ENCODE results near the gene CASZ1. TPM values are rescaled to one million over a fixed set of nuclear protein-coding genes. Genes with fewer than 3 reads are reported as not detected.

Gene CASZ1
- total and polyA plus RNA-seq, 10 of the 15 experiments (the other 5 are each of a cell fraction or from before 2014, with no cell fraction given) = 0.52 to 9.8 (median 3.7) TPM

- DNase-seq (ENCODE audit: low read depth, low spot score) = no peak
- H3K9ac ChIP-seq (ENCODE audit: control insufficient read depth, insufficient read depth, low read length) = no peak overlapping the region
- no TSS peak for BruUV-seq (replicated peaks)
- no peak overlapping the region for H3K4me3 ChIP-seq
- intact Hi-C loops (cut with micrococcal nuclease; ENCODE audit: unreplicated experiment) = no loop called here
- in situ Hi-C loops (cut with MboI) = no loop called here
- ChIA-PET CTCF (no interaction called here), RAD21 (ENCODE audit: unreplicated experiment) (no interaction called here), SMC1A (ENCODE audit: uncharacterized antibody, unreplicated experiment) (no interaction called here), POLR2A (no interaction called here)
- H3K79me2 ChIP-seq (ENCODE audit: control insufficient read depth, insufficient read depth, low read length) = no peaks in the 10 kb centered on the region
- FAIRE-seq = no peak
- no peak for TF ChIP-seq MXI1 (IDR thresholded peaks at IDR 0.05; ENCODE audit: low read depth, low read length)
- no peak for TF ChIP-seq RELB (IDR thresholded peaks at IDR 0.05; ENCODE audit: low read depth)
- H3K27ac ChIP-seq (ENCODE audit: control insufficient read depth, insufficient read depth) = no peak overlapping the region
- no peaks in the 10 kb centered on the region for H3K36me3 ChIP-seq (ENCODE audit: control insufficient read depth in 2 of 2, insufficient read depth in 2 of 2, low read length in 1 of 2)
- no peaks in the 10 kb centered on the region for H3K4me1 ChIP-seq (ENCODE audit: control insufficient read depth, insufficient read depth, low read length)
- no peak overlapping the region for H3K4me2 ChIP-seq (ENCODE audit: control insufficient read depth, insufficient read depth)
- H4K20me1 ChIP-seq (ENCODE audit: control insufficient read depth, insufficient read depth) = no peaks in the 10 kb centered on the region; the same call in 1 of the 2 replicates
- no peak for ATAC-seq
- no peaks in the 10 kb centered on the region for H3K9me3 ChIP-seq (replicated peaks; ENCODE audit: control insufficient read depth, insufficient read depth, low read length)
- H2AFZ ChIP-seq (ENCODE audit: control insufficient read depth, low read depth, low read length) = no peak overlapping the region
- 17% methylated on average over 7 of the region's 7 CpGs for WGBS (ENCODE audit: insufficient coverage, insufficient replicate concordance, low lambda C conversion rate, missing lambda C conversion rate)
- peaks cover 0 to 4% of the 10 kb centered on the region in 2 experiments; a peak in 3 of 4 replicates for H3K27me3 ChIP-seq (replicated peaks in 1 of 2; ENCODE audit: control insufficient read depth in 2 of 2, insufficient read depth in 2 of 2, low read length in 1 of 2)
Observed at GRCh38 chr1:10808441-10808840, 12.0 kb upstream of the CASZ1 start.

- no peak overlapping the region for H2AFZ ChIP-seq (ENCODE audit: control insufficient read depth, low read depth, low read length)
- no peaks in the 10 kb centered on the region for H3K79me2 ChIP-seq (ENCODE audit: control insufficient read depth, insufficient read depth, low read length)
- ChIA-PET SMC1A (ENCODE audit: uncharacterized antibody, unreplicated experiment) (interaction anchor here (1.1 kb wide), 1 partner anchor 26 kb away, joined by 3 read pairs; no protein-coding TSS in a partner anchor), POLR2A (no interaction called here), CTCF (no interaction called here), RAD21 (ENCODE audit: unreplicated experiment) (no interaction called here)
- H3K4me1 ChIP-seq (ENCODE audit: control insufficient read depth, insufficient read depth, low read length) = no peaks in the 10 kb centered on the region
- H3K36me3 ChIP-seq (ENCODE audit: control insufficient read depth in 2 of 2, insufficient read depth in 2 of 2, low read length in 1 of 2) = no peaks in the 10 kb centered on the region
- no peak overlapping the region for H3K9ac ChIP-seq (ENCODE audit: control insufficient read depth, insufficient read depth, low read length)
- intact Hi-C loops (cut with micrococcal nuclease; ENCODE audit: unreplicated experiment) = no loop called here
- WGBS (ENCODE audit: insufficient coverage, insufficient replicate concordance, low lambda C conversion rate, missing lambda C conversion rate) = 10% methylated on average over 5 of the region's 5 CpGs
- FAIRE-seq = no peak
- no peak overlapping the region for H3K4me2 ChIP-seq (ENCODE audit: control insufficient read depth, insufficient read depth)
- H3K4me3 ChIP-seq = no peak overlapping the region
- no peak for ATAC-seq
- H3K9me3 ChIP-seq (replicated peaks; ENCODE audit: control insufficient read depth, insufficient read depth, low read length) = no peaks in the 10 kb centered on the region
- peaks cover 0 to 4% of the 10 kb centered on the region in 2 experiments for H3K27me3 ChIP-seq (replicated peaks in 1 of 2; ENCODE audit: control insufficient read depth in 2 of 2, insufficient read depth in 2 of 2, low read length in 1 of 2)
- in situ Hi-C loops (cut with MboI) = no loop called here
- no TSS peak for BruUV-seq (replicated peaks)
- H4K20me1 ChIP-seq (ENCODE audit: control insufficient read depth, insufficient read depth) = no peaks in the 10 kb centered on the region
- no peak for DNase-seq (ENCODE audit: low read depth, low spot score)
- H3K27ac ChIP-seq (ENCODE audit: control insufficient read depth, insufficient read depth) = no peak overlapping the region
- TF ChIP-seq ZBTB33 (IDR thresholded peaks at IDR 0.05) = no peak
- TF ChIP-seq ZNF207 (IDR thresholded peaks at IDR 0.05; ENCODE audit: borderline replicate concordance) = no peak
- no peak for TF ChIP-seq KDM1A (IDR thresholded peaks at IDR 0.05; ENCODE audit: borderline replicate concordance)
- TF ChIP-seq CHD1 (IDR thresholded peaks at IDR 0.05; ENCODE audit: low read depth, low read length) = no peak
- TF ChIP-seq CREB1 (IDR thresholded peaks at IDR 0.05; ENCODE audit: low read depth) = no peak
- no peak for TF ChIP-seq NFYB (IDR thresholded peaks at IDR 0.05; ENCODE audit: insufficient read depth, low read depth, low read length)
- no peak for TF ChIP-seq SMAD5 (IDR thresholded peaks at IDR 0.05; ENCODE audit: low read depth)
- no peak for TF ChIP-seq TCF3 (IDR thresholded peaks at IDR 0.05; ENCODE audit: borderline replicate concordance, insufficient read depth, low read depth, low read length)
- TF ChIP-seq ELK1 (IDR thresholded peaks at IDR 0.05; ENCODE audit: low read depth, low read length) = no peak
- TF ChIP-seq SMAD1 (IDR thresholded peaks at IDR 0.05; ENCODE audit: low read depth, partially characterized antibody) = no peak
- TF ChIP-seq TBL1XR1 (IDR thresholded peaks at IDR 0.05; ENCODE audit: low read depth, low read length) = no peak
- TF ChIP-seq JUND (IDR thresholded peaks at IDR 0.05; ENCODE audit: low read depth, low read length) = no peak
Observed at GRCh38 chr1:10806966-10807365, 10.5 kb upstream of the CASZ1 start.
